ENCODE data around the gene PAK3. TPM values are rescaled to one million over a fixed set of nuclear protein-coding genes. Genes with fewer than 3 reads are reported as not detected.

The PAK3 gene
- total and polyA plus RNA-seq, 2 experiments from 2014 or later = 5.0 to 5.4 TPM

GRCh38 chrX:111264385-111264784, 168.4 kb downstream of the PAK3 start (continued):
- TF ChIP-seq ZNF462 (CRISPR knock-in tag; IDR thresholded peaks at IDR 0.05) (no peak), EZH2phosphoT487 (IDR thresholded peaks at IDR 0.05; ENCODE audit: unreplicated experiment) (no peak), ETS1 (IDR thresholded peaks at IDR 0.05) (no peak), ZNF114 (CRISPR knock-in tag; IDR thresholded peaks at IDR 0.05) (no peak), POLR2AphosphoS5 (IDR thresholded peaks at IDR 0.05; ENCODE audit: low read depth) (no peak), NANOG (IDR thresholded peaks at IDR 0.05; ENCODE audit: borderline replicate concordance) (no peak), REST (IDR thresholded peaks at IDR 0.05; ENCODE audit: unreplicated experiment) (no peak), EZH2 (IDR thresholded peaks at IDR 0.05; ENCODE audit: low read depth, unreplicated experiment) (no peak)
